ENCODE measurements around the gene KCNAB1.

GRCh38 chr3:156460206-156460611 is 339.8 kb downstream of the KCNAB1 start:
- TF ChIP-seq, protein P1, sequence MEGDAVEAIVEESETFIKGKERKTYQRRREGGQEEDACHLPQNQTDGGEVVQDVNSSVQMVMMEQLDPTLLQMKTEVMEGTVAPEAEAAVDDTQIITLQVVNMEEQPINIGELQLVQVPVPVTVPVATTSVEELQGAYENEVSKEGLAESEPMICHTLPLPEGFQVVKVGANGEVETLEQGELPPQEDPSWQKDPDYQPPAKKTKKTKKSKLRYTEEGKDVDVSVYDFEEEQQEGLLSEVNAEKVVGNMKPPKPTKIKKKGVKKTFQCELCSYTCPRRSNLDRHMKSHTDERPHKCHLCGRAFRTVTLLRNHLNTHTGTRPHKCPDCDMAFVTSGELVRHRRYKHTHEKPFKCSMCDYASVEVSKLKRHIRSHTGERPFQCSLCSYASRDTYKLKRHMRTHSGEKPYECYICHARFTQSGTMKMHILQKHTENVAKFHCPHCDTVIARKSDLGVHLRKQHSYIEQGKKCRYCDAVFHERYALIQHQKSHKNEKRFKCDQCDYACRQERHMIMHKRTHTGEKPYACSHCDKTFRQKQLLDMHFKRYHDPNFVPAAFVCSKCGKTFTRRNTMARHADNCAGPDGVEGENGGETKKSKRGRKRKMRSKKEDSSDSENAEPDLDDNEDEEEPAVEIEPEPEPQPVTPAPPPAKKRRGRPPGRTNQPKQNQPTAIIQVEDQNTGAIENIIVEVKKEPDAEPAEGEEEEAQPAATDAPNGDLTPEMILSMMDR (IDR thresholded peaks at IDR 0.05; ENCODE audit: low read depth, low read length, missing input control) = no peak
- no peak for TF ChIP-seq RXRA (IDR thresholded peaks at IDR 0.05)
- TF ChIP-seq FOXA2 (IDR thresholded peaks at IDR 0.05) = no peak
- no peak for TF ChIP-seq GABPA (IDR thresholded peaks at IDR 0.05 in 1 of 2, conservative IDR thresholded peaks at IDR 0.05 in 1 of 2)
- no peak for TF ChIP-seq RAD21 (IDR thresholded peaks at IDR 0.05)
- TF ChIP-seq JUND (IDR thresholded peaks at IDR 0.05) = no peak
- TF ChIP-seq ATF3 (IDR thresholded peaks at IDR 0.05) = no peak
- TF ChIP-seq FOXA1 (IDR thresholded peaks at IDR 0.05) = no peak
- TF ChIP-seq REST (IDR thresholded peaks at IDR 0.05) = no peak
- no peak for TF ChIP-seq TAF1 (conservative IDR thresholded peaks at IDR 0.05)
- no peak for TF ChIP-seq MAX (IDR thresholded peaks at IDR 0.05)
- no peak for TF ChIP-seq NR2F2 (IDR thresholded peaks at IDR 0.05)
- TF ChIP-seq YY1 (IDR thresholded peaks at IDR 0.05) = no peak

Data from liver (tissue), 3 donors.